ENCODE results near the gene FAM53B.

FAM53B gene

DNA sequence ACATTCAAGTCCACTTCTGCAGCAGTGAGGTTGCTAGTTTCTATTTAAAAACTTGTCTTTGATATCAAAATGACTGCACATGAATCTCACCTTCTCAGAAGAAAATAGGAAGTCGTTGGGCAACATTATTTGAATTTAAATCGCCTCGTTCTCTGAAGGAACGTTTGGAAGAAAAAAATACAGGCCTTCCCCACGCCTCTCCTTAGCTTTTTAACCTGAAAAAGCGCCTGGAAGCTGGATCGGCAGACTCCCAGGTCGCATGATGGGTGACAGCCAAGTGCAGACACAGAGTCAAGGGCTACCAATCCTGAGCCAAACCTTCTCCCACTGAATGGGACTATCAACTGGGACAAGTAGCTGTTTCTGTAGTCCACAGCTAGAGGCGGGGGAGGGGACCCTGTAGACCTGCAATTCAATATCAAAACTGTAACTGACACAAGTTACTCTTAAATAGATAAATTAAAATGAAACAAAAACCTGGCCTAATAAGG lies 2.2 kb downstream of the FAM53B start:
- DNase-seq = no peak

DNA sequence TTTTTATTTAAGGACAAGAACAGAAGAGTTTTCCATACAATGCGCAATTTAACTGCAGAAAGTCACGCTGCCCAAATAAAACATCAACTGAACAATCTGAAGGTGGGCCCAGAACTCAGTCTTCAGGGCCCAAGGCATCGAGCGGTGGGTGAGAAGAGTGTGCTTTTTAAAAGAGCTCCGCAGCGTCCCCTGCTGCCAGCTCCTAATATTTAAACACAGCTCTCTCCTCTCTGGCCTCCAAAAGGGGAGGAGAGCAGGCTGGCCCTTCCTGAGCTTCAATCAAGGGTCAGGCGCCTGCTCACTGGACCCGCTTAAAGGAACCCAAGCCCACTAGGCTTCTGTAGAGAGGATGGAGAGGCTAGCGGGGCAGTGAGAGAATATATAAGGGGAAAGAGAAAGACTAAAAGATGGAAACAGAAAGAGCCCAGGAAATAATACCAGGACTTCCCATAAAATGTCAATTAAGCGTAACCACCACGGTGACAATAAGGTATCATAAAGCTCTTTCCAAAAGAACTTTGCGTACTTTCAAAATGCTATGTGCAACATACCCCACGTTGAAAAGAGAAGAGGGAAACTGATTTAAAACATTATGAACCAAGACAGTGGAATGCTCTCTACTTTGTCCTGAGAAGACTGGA lies 2.8 kb downstream of the FAM53B start:
- peak; percentile 62 for DNase-seq

DNA sequence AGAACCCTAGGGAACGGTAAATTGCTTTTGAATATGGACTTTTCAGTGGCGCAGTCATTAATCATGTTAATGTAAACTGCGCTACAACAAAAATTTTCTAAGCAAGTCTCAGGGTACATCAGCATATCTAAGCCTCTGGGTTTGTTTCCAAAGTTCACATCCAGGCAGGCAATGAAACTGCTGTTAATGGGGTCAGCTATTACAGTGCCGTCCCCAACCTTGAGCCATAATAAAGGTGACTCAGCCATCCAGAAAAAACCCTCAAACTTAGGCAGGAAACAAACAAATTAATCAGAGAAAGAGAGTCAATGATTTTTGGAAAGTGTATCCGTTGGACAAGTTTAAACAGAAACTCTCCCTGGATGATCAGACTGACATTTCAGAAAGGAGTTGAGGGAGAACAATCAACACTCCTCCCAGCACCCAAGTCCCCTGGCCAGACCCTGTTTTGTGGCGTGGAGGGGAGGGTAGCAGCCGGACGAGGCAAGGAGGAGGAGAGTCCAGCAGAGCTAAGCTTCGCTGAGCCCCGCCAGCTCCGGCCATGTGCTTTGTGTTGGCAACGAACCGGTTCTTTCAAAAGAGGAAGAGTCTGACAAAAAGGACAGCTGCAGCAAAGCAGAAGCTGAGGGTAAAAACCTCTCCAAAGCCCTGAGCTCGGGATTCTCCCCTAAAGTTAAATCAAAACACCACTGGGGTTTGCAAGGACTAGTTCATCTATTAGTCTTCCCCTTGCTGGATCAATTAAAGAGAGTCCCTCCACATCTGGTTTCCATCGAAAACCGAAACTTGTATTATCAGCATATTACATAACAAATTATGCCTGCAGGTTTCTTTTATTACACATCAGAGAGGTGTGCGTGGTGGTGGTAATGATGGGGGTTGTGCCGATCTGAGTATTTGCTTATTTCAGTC lies 3.6 kb downstream of the FAM53B start:
- no peak for DNase-seq

DNA sequence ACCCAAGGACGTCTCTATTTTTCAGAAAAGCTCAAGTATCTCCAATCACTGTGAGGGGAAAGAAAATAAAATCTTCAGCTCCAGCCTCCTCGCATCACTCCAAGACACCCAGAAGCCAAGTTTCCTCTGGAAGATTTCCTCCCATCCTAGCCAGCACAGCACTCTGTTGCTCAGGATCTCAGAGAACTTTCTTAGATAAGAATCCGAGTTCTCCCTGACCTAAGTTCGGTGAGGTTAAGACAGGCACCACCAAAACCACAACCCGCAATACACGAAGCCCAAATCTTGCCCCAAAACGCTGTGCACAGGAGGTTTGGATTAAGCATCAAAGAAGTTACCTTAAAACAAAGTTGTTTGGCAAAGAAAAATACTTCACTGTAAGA lies 4.2 kb downstream of the FAM53B start:
- DNase-seq = no peak

DNA sequence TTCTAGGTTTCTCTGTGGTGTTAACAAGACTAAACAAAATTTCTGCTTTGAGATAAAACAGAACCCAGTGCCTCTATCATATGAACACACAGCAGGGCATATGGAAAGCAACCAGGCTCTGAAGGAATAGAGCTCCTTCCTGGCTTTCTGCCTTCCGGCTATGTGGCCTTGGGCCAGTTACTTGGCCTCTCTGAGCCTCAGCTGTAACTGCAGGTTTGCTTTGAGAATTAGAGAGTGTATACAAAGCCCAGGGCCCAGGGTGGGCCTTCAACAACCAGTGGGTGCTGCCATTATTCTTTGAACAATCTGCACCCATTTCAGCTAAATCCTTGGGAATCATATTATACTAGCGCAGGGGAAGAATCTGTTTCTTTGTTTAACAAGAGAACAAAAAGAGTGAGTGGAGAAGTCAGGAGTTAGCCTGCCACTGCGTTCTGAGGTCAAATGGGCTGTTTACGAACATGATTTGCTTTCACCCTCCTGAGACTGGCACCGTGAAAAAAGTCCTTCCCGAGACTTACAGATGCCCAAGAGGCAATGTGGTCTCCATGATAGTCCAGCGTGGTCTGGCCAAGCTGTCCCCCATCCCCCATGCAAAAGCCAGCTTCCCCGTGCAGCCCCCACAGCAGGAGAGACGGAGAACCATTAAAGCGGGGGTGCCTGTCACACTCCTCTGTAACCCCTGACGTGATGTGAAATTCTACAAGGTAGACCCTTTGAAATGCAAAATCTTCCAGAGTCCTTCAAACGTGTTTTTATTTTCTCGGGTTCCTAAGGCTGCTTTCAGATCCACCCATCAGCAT lies 4.9 kb downstream of the FAM53B start:
- no peak for DNase-seq

DNA sequence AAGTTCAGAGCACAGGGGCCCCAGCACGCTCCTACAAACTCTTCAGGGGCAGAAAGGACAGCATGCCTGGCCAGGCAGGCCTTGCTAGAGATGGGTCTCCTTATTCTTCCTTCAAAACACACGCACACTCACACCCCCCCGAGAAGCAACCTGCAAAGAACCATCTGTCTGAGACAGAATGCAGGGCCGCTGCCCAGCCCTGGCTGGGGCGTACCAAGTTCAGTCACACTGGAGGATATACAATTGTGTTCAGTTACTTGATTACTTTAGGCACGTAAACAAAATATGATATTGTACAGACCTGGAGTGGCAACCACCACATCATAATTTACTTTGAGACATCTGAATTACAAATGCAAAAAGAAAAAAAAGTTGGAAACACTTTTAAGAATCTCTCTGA lies 5.7 kb downstream of the FAM53B start:
- DNase-seq = no peak

DNA sequence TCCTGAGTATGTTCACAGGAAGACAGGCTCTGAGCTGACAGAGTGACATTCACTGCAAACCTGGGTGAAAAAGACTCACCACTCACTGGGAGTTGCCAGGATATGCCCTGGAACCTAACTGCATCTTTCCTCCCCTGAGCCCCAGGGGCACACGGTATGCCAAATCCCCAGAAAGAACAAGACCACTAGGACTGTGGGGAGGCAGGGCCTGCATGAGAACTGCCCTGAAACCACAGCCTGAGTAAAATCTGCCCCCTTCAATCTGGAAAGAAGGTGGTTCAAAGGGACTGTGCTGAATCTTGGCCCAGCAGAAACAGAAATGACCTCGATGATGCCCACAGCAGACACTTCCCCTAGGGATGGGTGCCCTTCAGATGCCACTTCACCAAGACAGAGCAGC lies 6.5 kb downstream of the FAM53B start:
- DNase-seq = no peak

DNA sequence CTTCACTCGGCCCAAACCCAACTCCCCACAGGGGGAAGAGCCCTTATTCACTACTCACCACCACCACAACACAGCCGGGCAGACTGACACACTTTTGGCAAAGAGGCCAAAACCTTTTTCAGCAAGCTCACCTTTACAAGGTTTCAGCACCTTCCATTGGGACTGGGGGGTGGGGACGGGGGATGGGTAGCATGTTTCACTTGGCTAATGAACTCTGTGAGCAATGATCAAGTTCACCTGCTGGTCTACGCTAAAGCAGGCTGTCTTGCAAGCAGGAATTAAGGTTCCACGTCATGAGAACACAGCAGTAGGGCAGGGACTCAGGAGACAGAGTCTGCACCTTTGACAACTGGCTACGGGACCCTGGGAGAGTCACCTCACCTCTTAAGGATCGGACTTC lies 7.0 kb downstream of the FAM53B start:
- no peak for DNase-seq

DNA sequence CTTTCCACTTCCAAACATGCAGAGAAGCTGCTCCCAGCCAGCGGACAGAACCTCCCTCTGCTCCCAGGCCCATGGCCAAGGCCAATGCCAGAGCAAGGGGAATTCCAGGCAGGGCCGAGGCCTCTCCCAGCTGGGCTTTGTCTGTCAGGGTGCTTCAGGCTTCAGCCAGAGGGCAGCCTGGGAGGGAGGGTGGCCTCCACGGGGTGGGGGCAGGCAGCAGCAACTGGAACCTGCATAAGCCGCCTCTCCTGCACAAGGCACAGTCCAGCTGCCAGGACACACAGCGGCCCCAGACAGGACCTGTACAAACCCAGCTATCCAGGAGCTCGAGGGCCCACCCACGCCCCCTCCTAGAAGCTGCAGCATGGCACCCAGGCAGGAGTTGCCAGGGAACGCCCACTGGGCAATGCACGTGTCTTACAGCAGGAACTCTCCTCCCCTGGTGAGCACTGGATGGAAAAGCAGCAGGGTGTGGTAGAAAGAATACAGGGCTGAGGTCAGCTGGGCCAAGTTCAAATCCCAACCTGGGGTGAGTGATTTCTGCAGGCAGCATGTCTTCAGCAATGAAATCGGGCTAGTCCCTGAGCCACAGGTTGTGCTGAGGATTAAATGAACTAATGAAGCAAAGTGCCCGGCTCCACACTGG lies 7.6 kb downstream of the FAM53B start:
- DNase-seq = no peak

DNA sequence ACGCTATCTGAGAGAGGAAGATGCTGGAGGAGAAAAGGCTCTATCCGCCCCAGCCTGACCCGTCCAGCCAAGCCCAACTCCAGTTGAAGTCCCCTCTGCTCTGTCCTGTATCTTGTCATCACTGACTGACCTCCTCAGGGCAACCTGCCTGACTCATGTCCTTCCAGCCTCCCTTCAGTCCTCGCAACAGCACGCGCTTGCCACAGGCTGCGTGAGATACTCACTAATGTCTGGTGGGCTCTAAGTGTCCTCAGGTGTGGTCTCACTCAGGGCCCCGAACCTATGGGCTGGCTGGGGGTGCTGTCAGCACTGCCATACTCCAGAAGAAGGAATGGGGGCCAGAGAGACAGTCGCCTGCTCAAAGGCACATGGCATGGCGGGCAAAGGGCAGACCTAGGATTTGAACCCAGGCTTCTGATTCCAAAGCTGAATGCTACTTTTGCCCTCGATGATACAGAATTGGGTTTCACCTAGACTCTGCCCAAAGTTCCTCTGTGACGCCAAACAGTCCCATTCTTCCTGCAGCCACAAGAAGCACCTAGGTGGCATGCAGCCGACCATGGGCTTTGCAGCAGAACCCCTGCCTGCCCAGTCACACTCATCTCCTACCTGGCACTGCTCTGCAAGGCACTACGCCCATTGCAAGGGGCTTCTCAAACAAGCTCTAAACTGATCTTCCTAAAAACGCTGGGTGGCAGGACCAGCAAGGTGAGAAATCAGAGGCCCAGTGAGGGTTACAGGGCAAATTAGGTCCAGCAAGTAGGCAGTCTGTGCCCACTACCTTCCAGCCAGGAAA lies 8.5 kb downstream of the FAM53B start:
- no peak for DNase-seq

DNA sequence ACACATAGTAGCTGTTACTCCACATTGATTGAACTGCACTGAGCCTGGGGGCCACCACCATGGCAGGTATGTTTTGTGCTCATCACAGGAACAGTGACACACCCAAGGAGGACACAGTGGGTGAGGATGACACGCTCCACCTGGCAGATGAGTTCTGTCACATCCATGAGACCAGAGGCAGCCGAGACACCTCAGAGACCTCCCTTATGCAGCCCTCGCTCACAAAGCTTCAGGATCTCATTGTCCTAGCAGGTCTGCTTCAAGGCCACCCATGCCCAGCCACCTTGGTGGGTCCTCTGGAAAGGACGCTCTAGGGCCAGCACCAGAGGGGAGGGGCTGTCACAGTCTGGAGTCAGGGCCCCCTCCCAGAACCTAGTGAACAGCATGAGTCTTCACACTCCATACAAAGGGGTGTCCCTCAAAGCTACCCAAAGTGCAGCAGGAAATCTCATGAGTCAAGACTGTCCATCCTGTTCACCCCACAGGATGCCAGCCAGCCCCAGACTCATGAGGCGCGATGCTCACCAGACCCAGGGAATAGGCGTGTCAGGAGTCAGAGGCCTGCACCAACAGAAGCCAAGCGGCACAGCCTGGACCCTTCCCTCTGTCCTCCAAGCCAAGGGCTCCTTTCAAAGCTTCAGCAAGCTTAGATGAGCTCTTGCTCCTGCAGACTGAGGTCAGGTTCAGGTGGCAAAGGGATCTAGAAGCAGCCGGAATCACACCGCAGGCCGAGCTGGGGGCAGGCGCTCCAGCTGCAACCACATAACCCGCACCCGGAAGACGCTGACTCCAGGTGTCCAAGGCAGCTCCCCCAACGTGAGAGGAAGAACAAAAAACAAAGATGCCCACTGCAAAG lies 9.6 kb downstream of the FAM53B start:
- DNase-seq = no peak

DNA sequence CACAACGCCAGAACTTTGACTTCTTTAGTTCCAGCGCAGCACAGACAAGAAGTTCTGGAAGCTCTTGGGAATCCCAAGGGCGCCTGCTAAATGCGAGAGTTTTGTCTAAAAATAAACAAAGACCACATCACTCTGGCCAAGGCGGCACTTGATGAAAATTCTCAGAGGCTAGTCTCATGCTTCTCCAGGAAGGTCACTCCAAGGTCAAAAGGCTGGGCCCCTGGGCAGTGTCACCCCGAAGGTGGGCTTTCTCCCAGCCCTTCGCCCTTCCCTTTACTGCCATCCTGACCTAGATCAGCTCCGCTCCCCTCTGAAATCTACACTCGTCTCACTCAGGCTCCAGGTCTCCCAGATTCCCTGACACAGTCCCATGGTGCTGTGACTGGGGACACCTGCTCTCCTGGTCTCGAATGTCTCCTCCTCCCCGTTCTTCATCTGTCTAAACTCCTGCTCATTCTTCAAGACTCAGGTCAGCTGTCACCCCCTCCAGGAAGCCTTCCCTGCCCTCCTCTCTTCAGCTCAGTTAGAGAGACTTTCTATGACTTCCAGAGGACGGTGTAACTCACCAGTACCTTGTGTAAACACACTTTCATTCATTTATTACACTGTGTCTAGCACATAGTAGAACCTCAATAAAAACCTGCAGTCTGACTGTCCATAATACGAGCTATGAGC lies 10.5 kb downstream of the FAM53B start:
- no peak for DNase-seq

DNA sequence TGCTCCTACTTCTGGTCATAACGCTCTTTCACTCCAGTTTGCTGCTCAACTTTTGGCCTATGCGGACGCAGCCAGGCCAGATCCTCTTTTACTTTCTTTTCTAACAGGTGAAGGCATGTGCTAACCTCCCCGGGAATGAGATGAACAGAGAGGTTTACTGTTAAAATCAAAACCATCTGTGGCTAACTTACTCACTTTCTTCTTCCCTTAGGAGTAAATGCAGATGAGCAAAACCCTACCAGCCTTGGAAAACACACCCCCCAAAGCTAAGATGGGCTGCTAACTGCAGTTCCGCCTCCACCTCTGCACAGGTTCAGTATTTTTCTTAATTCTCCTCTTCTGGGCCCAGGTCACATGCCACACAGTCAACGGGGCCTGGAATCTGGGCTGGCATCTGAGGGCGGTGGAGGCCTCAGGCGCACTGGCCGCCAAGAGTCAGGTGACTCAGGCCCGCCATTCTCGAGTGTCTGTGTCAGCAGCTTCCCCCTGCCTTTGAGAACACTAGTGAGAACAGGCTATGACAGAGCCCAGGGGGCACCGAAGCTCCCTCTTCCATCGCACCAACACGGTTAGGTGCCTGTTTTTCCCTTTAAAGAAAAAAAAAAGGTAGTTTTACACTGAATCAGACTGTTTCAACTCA lies 11.1 kb downstream of the FAM53B start:
- no peak for DNase-seq

DNA sequence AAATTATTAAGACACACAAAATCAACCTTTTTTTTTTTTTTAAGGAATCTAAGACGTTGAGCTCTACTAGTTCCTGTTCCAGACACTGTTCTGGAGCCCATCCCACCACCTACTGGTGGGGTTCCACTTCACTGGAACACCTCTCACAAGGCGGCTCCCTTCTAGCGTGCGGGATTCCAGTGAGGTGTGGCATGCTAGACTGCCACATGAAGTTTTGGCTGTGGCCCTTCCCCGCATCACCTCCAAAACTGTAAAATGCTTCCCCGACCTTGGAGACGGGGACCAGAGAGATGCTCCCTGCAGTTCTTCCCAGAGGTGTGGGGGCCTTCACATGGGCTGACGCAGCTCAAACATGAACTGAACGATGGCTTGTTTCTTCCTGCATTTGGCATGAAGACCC lies 12.6 kb downstream of the FAM53B start:
- no peak for DNase-seq

DNA sequence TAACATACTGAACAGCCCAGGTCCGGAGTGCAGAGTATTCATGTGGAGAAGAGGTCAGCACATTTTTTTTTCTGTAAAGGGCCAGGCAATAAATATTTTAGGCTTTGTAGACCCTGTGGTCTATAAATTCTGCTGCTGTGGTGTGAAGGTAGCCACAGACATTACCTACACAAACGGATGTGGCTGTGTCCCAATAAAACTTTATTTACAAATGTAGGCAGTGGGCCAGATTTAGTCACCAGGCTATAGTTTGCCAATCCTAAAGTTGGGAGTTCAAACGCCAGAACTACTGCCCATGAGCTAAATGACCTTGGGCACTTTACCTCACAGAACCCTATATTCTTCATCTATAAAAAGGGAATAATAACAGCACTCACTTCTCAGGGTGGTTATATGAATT lies 13.4 kb downstream of the FAM53B start:
- DNase-seq = no peak

DNA sequence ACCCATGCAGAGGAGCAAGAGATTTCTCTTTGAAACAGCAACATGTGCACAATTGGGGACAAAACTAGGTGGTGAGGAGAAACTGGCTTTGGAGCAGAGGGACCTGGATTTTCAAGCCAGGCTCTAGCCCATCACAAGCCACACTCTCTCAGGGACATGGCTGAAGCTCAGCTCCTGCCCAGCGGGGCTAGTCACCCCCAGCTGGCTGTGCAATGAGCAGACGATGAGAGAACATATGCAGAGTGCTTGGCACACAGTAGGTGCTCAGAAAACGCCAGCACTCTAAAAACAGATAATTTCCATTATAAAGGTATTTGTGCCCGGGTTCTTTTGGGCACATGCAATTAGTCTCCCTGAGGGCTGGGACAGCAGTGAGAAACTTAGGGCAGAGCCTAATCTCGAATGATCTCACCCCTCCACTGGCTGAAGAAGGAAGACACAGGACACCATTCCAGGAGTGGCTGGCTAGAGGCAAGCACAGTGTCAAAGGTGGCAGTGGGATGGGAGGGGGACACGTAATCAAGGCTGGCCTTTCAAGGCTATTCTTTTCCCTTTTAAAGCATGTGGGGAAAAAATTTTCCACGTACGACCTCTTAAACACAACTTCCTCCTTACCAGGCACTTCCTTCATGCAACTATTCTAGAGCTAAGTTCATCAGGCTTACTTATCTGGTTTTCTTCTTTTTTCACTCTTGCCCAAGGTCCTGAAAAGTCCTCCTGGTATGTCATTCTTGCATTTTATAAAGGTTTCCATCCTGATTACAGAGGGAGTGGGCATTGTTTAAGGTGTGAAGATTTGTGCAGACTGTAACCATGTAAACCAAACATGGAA lies 15.1 kb downstream of the FAM53B start:
- DNase-seq = no peak

DNA sequence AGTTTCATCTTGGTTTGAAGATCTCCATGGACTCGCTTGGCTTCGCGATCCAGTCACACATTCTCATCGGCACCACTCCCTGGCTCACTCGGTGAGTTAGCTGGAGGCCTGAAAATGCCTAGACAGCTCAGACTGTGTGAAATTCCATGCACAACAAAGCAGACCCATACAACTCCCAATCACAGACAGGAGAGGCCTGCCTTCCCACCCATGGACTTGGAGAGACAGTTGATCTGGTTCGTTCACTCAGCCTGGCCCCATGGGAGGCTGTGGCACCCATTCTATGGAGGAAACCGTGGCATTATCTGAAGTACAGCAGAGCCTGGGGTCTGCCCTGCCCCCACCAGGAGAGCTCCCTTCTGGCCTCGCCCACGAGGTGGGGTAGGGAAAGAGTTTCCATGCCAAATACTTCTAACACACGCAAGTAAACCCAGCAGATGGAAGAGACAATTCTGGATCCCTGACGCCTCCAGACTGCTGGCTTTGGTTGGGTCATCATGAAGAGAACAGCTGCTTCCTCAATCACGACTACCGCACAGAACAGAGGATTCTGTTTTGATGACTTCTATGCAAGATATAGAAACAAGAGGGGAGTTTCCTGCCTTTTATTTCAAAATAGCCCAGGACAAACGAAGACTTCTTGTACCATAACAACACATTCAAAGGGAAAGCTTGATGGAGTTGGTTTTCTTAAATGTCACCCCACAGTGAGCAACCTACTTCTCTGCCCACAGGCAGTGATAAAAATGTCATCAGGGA lies 15.9 kb downstream of the FAM53B start:
- no peak for DNase-seq

DNA sequence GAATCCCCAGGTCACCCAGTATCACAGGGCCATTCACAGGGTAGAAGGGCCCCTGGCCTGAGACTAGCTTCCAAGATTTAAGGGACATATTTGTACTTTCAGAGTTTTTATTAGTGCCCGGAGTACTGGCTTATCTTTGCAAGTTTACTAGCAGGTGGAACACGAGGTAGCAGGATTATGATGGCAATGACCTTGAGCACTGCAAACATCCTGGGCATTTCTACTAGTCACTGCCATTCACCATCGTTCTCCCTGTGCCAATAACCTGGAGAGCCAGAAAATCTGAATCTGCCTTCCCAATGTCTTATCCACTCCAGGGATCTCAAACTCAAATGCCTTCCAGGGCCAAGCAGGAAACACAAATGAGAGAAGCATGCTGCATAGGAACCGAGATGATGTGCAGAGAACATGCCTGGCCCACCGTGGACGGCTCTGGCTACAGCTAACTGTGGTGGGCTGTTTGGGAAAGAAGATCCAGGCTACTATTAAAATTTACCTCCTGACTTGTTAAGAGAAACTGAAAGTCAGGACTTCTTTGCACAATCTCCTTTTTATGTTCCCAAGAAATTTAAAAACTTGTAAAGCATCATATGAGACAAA lies 16.7 kb downstream of the FAM53B start:
- DNase-seq = no peak

Measured in fibroblast of skin of abdomen (primary cell).